Smooth muscle cell (in vitro differentiated cells): ENCODE results near the gene MRPL3. TPM values are rescaled to one million over a fixed set of nuclear protein-coding genes. Genes with fewer than 3 reads are reported as not detected.

ENCODE experiments used
- DNase-seq: peaks from one replicate; lab custom pipeline; 2025; ENCODE audit not compliant: unreplicated experiment; lab: John Stamatoyannopoulos, UW
- H2AFZ ChIP-seq: fragments of 200-600 bp; sonication (generic); 2 replicates; pipeline ENCODE4 v1.6.0; 2016; ENCODE audit warnings: antibody characterized with exemption, low read depth, mild to moderate bottlenecking
- H3F3A ChIP-seq: fragments of 200-600 bp; sonication (generic); 2 replicates; pipeline ENCODE4 v1.6.0; 2017; ENCODE audit warnings: antibody characterized with exemption, low read depth
- H3K27ac ChIP-seq: fragments of 200-600 bp; sonication (generic); 2 replicates; pipeline ENCODE4 v1.5.1; 2016; ENCODE audit warnings: low read depth, mild to moderate bottlenecking
- H3K27me3 ChIP-seq: fragments of 200-600 bp; sonication (generic); 2 replicates; pipeline ENCODE4 v1.6.1; 2016; ENCODE audit warnings: low read depth, mild to moderate bottlenecking
- H3K36me3 ChIP-seq: fragments of 200-600 bp; sonication (generic); 2 replicates; pipeline ENCODE4 v1.5.1; 2016; ENCODE audit warnings: low read depth
- H3K4me1 ChIP-seq: fragments of 200-600 bp; sonication (generic); 2 replicates; pipeline ENCODE4 v1.5.1; 2016; ENCODE audit warnings: low read depth
- H3K4me2 ChIP-seq: fragments of 200-600 bp; sonication (generic); 2 replicates; pipeline ENCODE4 v1.6.0; 2016; ENCODE audit warnings: mild to moderate bottlenecking
- H3K4me3 ChIP-seq: fragments of 200-600 bp; sonication (generic); 2 replicates; pipeline ENCODE4 v1.5.1; 2016; ENCODE audit warnings: mild to moderate bottlenecking
- H3K79me2 ChIP-seq: fragments of 200-600 bp; sonication (generic); 2 replicates; pipeline ENCODE4 v1.6.0; 2016; ENCODE audit warnings: low read depth, mild to moderate bottlenecking
- H3K9ac ChIP-seq: fragments of 200-600 bp; sonication (generic); 2 replicates; pipeline ENCODE4 v1.6.0; 2016; ENCODE audit warnings: low read depth
- H3K9me3 ChIP-seq: fragments of 200-600 bp; sonication (generic); replicated peaks from 2 replicates; pipeline ENCODE4 v1.5.1; 2016; ENCODE audit warnings: low read depth
- H4K20me1 ChIP-seq: fragments of 200-600 bp; sonication (generic); 2 replicates; pipeline ENCODE4 v1.6.0; 2016; ENCODE audit warnings: low read depth
- WGBS: methylation state at CpG from one replicate; pipeline ENCODE4 v1.1.7; 2016; ENCODE audit warnings: low lambda C conversion rate; 5-methylcytosine and 5-hydroxymethylcytosine counted together
- polyA plus RNA-seq: library from polyadenylated mRNA; unstranded; fragments of >200 nt; fragmentation: Nextera tagmentation; extraction: Ambion mirVana; gene quantifications from 2 replicates; pipeline ENCODE4 v1.2.1, GENCODE V29; 2016
- total RNA-seq: library from RNA; depleted of rRNA; stranded (reverse); fragments of >200 nt; gene quantifications from 2 replicates; pipeline ENCODE4 v1.2.3, GENCODE V29; 2014
- TF ChIP-seq, protein P1 (sequence below): fragments of 200-600 bp; sonication (generic); IDR thresholded peaks from 2 replicates; pipeline ENCODE4 v1.5.1; 2017; ENCODE audit warnings: borderline replicate concordance, mild to moderate bottlenecking, antibody characterized with exemption; ENCODE audit not compliant: insufficient read depth, poor library complexity, severe bottlenecking

Gene MRPL3
- total and polyA plus RNA-seq, 2 experiments from 2014 or later: 80.5 to 139 TPM

DNA sequence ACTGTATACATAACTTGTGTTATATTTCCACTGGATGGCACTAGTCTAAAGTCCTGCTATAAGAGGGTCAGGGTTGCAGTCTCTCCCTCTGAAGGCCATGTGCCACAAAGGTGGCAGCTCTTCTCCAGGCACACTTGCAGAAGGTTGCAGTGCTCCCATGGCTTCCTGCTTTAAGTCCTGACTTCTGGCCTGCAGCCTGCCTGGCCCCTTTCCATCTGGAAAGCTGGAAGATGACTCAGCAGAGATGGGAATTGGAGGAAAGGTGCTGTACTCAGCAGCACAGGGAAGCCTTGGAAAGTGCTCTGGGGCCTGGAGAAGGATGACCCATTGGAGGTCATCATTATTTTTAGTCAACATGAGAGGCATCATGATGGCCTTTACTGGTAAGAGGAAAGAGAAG, 40.9 kb upstream of the MRPL3 start:
- Histone ChIP-seq H3K4me3 (no peak overlapping the region), H3K27me3 (no peaks in the 10 kb centered on the region), H2AFZ (no peak overlapping the region), H4K20me1 (no peaks in the 10 kb centered on the region), H3K4me1 (peaks cover 3% of the 10 kb centered on the region), H3K27ac (no peak overlapping the region), H3K9ac (no peak overlapping the region), H3K9me3 (no peaks in the 10 kb centered on the region), H3K4me2 (no peak overlapping the region), H3F3A (no peaks in the 10 kb centered on the region), H3K79me2 (no peaks in the 10 kb centered on the region), H3K36me3 (no peaks in the 10 kb centered on the region)
- no peak for DNase-seq
- TF ChIP-seq, protein P1, sequence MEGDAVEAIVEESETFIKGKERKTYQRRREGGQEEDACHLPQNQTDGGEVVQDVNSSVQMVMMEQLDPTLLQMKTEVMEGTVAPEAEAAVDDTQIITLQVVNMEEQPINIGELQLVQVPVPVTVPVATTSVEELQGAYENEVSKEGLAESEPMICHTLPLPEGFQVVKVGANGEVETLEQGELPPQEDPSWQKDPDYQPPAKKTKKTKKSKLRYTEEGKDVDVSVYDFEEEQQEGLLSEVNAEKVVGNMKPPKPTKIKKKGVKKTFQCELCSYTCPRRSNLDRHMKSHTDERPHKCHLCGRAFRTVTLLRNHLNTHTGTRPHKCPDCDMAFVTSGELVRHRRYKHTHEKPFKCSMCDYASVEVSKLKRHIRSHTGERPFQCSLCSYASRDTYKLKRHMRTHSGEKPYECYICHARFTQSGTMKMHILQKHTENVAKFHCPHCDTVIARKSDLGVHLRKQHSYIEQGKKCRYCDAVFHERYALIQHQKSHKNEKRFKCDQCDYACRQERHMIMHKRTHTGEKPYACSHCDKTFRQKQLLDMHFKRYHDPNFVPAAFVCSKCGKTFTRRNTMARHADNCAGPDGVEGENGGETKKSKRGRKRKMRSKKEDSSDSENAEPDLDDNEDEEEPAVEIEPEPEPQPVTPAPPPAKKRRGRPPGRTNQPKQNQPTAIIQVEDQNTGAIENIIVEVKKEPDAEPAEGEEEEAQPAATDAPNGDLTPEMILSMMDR: no peak

DNA sequence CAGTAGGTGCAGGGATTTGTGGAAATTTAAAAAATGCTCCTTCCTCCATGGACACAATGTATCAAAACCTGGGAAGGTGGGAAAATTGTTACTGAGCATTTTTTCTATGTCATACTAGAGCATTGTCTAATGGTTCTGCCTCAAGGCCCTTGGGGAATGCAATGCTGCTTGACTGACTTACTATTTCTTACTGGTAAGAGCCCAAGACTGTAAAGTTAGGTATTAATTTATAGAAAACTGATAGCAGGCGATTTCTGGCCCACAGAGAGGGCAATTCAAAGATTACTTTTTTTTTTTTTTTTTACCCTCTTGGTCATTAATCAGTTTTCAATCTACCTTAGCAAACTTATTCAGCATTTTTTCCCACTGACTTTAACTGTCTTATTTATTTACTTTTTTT, 38.5 kb upstream of the MRPL3 start:
- DNase-seq: no peak
- TF ChIP-seq, protein P1: no peak
- no peak overlapping the region for H3K4me2 ChIP-seq
- H3K9ac ChIP-seq: no peak overlapping the region
- H3K27me3 ChIP-seq: no peaks in the 10 kb centered on the region
- peaks cover 3% of the 10 kb centered on the region for H3K4me1 ChIP-seq
- no peaks in the 10 kb centered on the region for H3K79me2 ChIP-seq
- H3F3A ChIP-seq: no peaks in the 10 kb centered on the region
- WGBS: 86% methylated on average over 1 of the region's 1 CpG
- H2AFZ ChIP-seq: no peak overlapping the region
- H3K27ac ChIP-seq: no peak overlapping the region
- H4K20me1 ChIP-seq: no peaks in the 10 kb centered on the region
- H3K4me3 ChIP-seq: no peak overlapping the region
- no peaks in the 10 kb centered on the region for H3K9me3 ChIP-seq
- no peaks in the 10 kb centered on the region for H3K36me3 ChIP-seq

DNA sequence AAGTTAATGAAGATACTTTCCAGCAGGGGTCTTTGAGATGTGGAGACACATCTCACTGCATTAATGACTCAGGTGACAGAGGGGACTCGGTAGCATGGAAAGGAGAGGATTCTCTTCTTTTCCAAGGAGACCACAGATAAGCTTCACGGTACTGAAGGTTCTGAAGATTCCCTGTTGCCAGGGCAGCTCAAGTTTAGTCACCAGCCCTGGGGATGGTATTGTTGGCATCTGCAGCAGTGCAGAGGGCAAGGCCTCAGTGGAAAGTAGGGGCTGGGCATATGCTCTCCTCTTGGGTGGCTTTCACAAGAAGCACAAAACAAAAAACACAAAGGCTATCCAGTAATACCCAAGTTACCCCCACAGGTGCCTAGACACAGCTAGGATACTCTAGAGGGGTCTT, 38.0 kb upstream of the MRPL3 start:
- DNase-seq: no peak
- Histone ChIP-seq H3K9me3 (no peaks in the 10 kb centered on the region), H3K9ac (no peak overlapping the region), H3K4me2 (no peak overlapping the region), H3K4me1 (peaks cover 3% of the 10 kb centered on the region), H3K27me3 (no peaks in the 10 kb centered on the region), H3K4me3 (no peak overlapping the region), H3F3A (no peaks in the 10 kb centered on the region), H3K36me3 (no peaks in the 10 kb centered on the region), H3K79me2 (no peaks in the 10 kb centered on the region), H4K20me1 (no peaks in the 10 kb centered on the region), H3K27ac (no peak overlapping the region), H2AFZ (no peak overlapping the region)
- TF ChIP-seq, protein P1: no peak
- 82% methylated on average over 2 of the region's 2 CpGs for WGBS

DNA sequence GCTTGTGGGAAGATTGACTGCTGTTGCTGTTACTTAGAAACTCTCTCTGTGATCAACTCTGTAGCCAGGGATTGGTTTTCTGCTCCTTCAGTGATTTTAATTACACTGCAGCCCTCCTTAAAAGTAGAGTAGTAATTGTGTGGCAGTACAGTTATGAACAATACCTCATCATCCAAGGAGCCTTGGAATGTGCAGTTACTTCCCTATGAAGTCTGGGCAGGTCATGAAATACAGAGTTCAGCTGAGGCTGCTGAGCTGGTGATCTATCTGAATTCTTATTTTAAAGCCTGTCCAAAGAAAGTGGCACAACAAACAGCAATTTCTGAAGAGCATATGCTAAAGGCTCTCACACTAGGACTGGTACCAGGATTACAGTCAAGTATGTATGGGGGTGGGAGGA, 37.4 kb upstream of the MRPL3 start:
- H3K4me1 ChIP-seq: peaks cover 3% of the 10 kb centered on the region
- no peak overlapping the region for H3K9ac ChIP-seq
- DNase-seq: no peak
- H3K9me3 ChIP-seq: no peaks in the 10 kb centered on the region
- H3K4me2 ChIP-seq: no peak overlapping the region
- H3K4me3 ChIP-seq: no peak overlapping the region
- no peak overlapping the region for H3K27ac ChIP-seq
- H4K20me1 ChIP-seq: no peaks in the 10 kb centered on the region
- TF ChIP-seq, protein P1: no peak
- H2AFZ ChIP-seq: no peak overlapping the region
- no peaks in the 10 kb centered on the region for H3K79me2 ChIP-seq
- H3F3A ChIP-seq: no peaks in the 10 kb centered on the region
- H3K36me3 ChIP-seq: no peaks in the 10 kb centered on the region
- H3K27me3 ChIP-seq: no peaks in the 10 kb centered on the region
